ENCODE data around the gene TMEM143. TPM values are rescaled to one million over a fixed set of nuclear protein-coding genes. Genes with fewer than 3 reads are reported as not detected.

The TMEM143 gene
- total and polyA plus RNA-seq, 4 donors = 3.2 to 10.2 (median 6.7) TPM

GRCh38 chr19:48338253-48338755 lies 25.4 kb downstream of the TMEM143 start:
- peaks cover 2 to 10% (median 2%) of the 10 kb centered on the region in 4 donors for H3K4me1 ChIP-seq (ENCODE audit: control insufficient read depth in 4 of 4, insufficient read depth in 4 of 4, low read length in 3 of 4)
- no peaks in the 10 kb centered on the region for H3K9me3 ChIP-seq (ENCODE audit: control insufficient read depth in 4 of 4, low read length in 3 of 4)
- WGBS = 94% methylated on average over 14 of the region's 14 CpGs
- H3K27me3 ChIP-seq (ENCODE audit: control insufficient read depth in 4 of 4, insufficient read depth in 4 of 4, low read length in 3 of 4) = no peaks in the 10 kb centered on the region
- peaks cover 0 to 8% (median 5%) of the 10 kb centered on the region in 4 donors for H3K36me3 ChIP-seq (ENCODE audit: control insufficient read depth in 4 of 4, insufficient read depth in 3 of 4, low read depth in 1 of 4, low read length in 3 of 4)
- no peak overlapping the region for H3K4me3 ChIP-seq (ENCODE audit: low read depth in 1 of 3, low read length in 3 of 3)
- H3K9ac ChIP-seq (ENCODE audit: low read depth in 1 of 2, low read length in 2 of 2) = no peak overlapping the region
- DNase-seq (ENCODE audit: low spot score) = no peak
- H3K27ac ChIP-seq (ENCODE audit: low read depth in 1 of 2, low read length in 2 of 2) = no peak overlapping the region
- no peak for TF ChIP-seq GABPA (IDR thresholded peaks at IDR 0.05 in 1 of 2, conservative IDR thresholded peaks at IDR 0.05 in 1 of 2)
- TF ChIP-seq SP1 (IDR thresholded peaks at IDR 0.05) = no peak
- no peak for TF ChIP-seq HNF4G (IDR thresholded peaks at IDR 0.05)
- TF ChIP-seq, protein P1, sequence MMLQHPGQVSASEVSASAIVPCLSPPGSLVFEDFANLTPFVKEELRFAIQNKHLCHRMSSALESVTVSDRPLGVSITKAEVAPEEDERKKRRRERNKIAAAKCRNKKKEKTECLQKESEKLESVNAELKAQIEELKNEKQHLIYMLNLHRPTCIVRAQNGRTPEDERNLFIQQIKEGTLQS (IDR thresholded peaks at IDR 0.05) = no peak
- no peak for TF ChIP-seq CTCF (IDR thresholded peaks at IDR 0.05; ENCODE audit: low read depth, low read length, missing input control)
- TF ChIP-seq, protein P2, sequence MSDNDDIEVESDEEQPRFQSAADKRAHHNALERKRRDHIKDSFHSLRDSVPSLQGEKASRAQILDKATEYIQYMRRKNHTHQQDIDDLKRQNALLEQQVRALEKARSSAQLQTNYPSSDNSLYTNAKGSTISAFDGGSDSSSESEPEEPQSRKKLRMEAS (IDR thresholded peaks at IDR 0.05) = no peak
- no peak for TF ChIP-seq EGR1 (IDR thresholded peaks at IDR 0.05; ENCODE audit: low read depth in 2 of 2)
- no peak for TF ChIP-seq NR2F2 (IDR thresholded peaks at IDR 0.05)
- TF ChIP-seq FOXA1 (IDR thresholded peaks at IDR 0.05) = no peak
- TF ChIP-seq TAF1 (conservative IDR thresholded peaks at IDR 0.05) = no peak

DNA sequence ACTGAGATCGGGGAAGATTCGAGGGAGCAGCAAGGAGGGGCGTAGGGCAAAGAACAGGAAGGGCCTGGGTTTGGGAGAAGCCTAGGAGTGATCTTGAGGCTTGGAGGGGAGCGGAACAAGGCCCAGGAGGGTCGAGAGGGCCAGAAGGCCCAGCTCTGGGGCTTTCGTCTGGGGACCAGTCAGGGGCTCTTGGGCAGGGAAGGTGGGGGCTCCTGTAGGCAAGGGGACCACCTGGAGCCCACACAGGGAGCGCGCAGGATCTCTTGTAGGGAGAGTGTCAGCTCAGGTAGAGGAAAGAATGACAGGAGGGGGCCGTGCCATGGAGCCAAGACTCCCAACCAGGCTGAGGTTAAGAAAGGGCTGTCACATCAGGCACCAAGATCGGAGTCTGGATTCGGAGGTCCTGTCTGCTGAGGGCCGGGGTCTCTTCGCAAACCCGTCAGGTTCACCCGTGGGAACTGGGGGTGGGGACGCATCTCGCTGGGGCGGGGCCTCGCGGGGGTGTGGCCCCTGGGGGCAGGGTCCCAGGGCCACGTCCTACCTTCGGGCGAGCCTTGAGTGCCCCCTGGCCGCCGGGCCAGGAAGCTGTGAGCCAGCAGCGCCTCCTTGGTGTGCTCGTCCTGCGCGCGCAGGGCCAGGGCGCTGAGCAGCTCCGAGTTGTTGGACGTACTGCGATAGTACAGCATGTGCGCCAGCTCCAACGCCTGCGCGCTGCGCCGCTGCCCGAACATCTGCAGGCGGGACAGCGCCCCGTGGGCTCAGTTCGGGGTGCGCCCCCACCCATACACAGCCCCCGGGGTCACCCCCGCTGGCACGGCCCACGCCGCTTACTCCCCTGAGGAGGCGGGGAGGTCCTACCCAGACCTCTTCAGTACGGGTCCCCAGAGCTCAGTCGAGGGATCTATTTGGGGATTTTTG lies 30.0 kb downstream of the TMEM143 start:
- peak overlapping the region; percentile 36 to 42 for H3K9ac ChIP-seq (ENCODE audit: low read depth in 1 of 2, low read length in 2 of 2)
- DNase-seq (ENCODE audit: low spot score) = peak; percentile 87
- WGBS = 17% methylated on average over 54 of the region's 54 CpGs
- H3K27me3 ChIP-seq (ENCODE audit: control insufficient read depth in 4 of 4, insufficient read depth in 4 of 4, low read length in 3 of 4) = no peaks in the 10 kb centered on the region
- H3K27ac ChIP-seq (ENCODE audit: low read depth in 1 of 2, low read length in 2 of 2) = peak overlapping the region; percentile 82 to 84
- peak overlapping the region in 2 of 3 donors; percentile 28 to 46 for H3K4me3 ChIP-seq (ENCODE audit: low read depth in 1 of 3, low read length in 3 of 3)
- TF ChIP-seq RXRA (IDR thresholded peaks at IDR 0.05) = peak in 1 of 2 donors; percentile 6
- no peak for TF ChIP-seq TAF1 (conservative IDR thresholded peaks at IDR 0.05)
- TF ChIP-seq HNF4G (IDR thresholded peaks at IDR 0.05) = no peak
- TF ChIP-seq JUND (IDR thresholded peaks at IDR 0.05) = no peak
- TF ChIP-seq YY1 (IDR thresholded peaks at IDR 0.05) = no peak
- TF ChIP-seq SP1 (IDR thresholded peaks at IDR 0.05) = no peak
- no peak for TF ChIP-seq GABPA (IDR thresholded peaks at IDR 0.05 in 1 of 2, conservative IDR thresholded peaks at IDR 0.05 in 1 of 2)
- TF ChIP-seq, protein P3, sequence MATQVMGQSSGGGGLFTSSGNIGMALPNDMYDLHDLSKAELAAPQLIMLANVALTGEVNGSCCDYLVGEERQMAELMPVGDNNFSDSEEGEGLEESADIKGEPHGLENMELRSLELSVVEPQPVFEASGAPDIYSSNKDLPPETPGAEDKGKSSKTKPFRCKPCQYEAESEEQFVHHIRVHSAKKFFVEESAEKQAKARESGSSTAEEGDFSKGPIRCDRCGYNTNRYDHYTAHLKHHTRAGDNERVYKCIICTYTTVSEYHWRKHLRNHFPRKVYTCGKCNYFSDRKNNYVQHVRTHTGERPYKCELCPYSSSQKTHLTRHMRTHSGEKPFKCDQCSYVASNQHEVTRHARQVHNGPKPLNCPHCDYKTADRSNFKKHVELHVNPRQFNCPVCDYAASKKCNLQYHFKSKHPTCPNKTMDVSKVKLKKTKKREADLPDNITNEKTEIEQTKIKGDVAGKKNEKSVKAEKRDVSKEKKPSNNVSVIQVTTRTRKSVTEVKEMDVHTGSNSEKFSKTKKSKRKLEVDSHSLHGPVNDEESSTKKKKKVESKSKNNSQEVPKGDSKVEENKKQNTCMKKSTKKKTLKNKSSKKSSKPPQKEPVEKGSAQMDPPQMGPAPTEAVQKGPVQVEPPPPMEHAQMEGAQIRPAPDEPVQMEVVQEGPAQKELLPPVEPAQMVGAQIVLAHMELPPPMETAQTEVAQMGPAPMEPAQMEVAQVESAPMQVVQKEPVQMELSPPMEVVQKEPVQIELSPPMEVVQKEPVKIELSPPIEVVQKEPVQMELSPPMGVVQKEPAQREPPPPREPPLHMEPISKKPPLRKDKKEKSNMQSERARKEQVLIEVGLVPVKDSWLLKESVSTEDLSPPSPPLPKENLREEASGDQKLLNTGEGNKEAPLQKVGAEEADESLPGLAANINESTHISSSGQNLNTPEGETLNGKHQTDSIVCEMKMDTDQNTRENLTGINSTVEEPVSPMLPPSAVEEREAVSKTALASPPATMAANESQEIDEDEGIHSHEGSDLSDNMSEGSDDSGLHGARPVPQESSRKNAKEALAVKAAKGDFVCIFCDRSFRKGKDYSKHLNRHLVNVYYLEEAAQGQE (IDR thresholded peaks at IDR 0.05) = no peak
- no peak for TF ChIP-seq NR2F2 (IDR thresholded peaks at IDR 0.05)
- TF ChIP-seq FOXA1 (IDR thresholded peaks at IDR 0.05) = no peak
- TF ChIP-seq ZBTB33 (IDR thresholded peaks at IDR 0.05) = no peak
- peak; percentile 70 to 83 for TF ChIP-seq RAD21 (IDR thresholded peaks at IDR 0.05)
- TF ChIP-seq CTCF (IDR thresholded peaks at IDR 0.05; ENCODE audit: low read depth, low read length, missing input control) = peak; percentile 67
- TF ChIP-seq, protein P2 (IDR thresholded peaks at IDR 0.05) = no peak
- no peak for TF ChIP-seq FOXA2 (IDR thresholded peaks at IDR 0.05)
- TF ChIP-seq HNF4A (conservative IDR thresholded peaks at IDR 0.05) = peak in 1 of 2 donors; percentile 39
- TF ChIP-seq, protein P1 (IDR thresholded peaks at IDR 0.05) = no peak
- TF ChIP-seq EGR1 (IDR thresholded peaks at IDR 0.05; ENCODE audit: low read depth in 2 of 2) = no peak
- peaks cover 2 to 28% (median 14%) of the 10 kb centered on the region in 4 donors for H3K4me1 ChIP-seq (ENCODE audit: control insufficient read depth in 4 of 4, insufficient read depth in 4 of 4, low read length in 3 of 4)
- H3K9me3 ChIP-seq (ENCODE audit: control insufficient read depth in 4 of 4, low read length in 3 of 4) = no peaks in the 10 kb centered on the region
- H3K36me3 ChIP-seq (ENCODE audit: control insufficient read depth in 4 of 4, insufficient read depth in 3 of 4, low read depth in 1 of 4, low read length in 3 of 4) = peaks cover 0 to 1% (median 0%) of the 10 kb centered on the region in 4 donors
